Activated T-helper 1 cell treated with Interleukin-2 at 50 U/mL for 16 hours (primary cell): ENCODE results near the gene KCTD13.
"Not testable (repeated sequence)": the region's sequence is repeated elsewhere in the genome, so short reads cannot be mapped to it uniquely, and the experiment has no call there.

Experiments used
- DNase-seq: peaks from one replicate; pipeline ENCODE4 v3.0.0-alpha.2; 2020; ENCODE audit warnings: low read depth

KCTD13 gene

DNA sequence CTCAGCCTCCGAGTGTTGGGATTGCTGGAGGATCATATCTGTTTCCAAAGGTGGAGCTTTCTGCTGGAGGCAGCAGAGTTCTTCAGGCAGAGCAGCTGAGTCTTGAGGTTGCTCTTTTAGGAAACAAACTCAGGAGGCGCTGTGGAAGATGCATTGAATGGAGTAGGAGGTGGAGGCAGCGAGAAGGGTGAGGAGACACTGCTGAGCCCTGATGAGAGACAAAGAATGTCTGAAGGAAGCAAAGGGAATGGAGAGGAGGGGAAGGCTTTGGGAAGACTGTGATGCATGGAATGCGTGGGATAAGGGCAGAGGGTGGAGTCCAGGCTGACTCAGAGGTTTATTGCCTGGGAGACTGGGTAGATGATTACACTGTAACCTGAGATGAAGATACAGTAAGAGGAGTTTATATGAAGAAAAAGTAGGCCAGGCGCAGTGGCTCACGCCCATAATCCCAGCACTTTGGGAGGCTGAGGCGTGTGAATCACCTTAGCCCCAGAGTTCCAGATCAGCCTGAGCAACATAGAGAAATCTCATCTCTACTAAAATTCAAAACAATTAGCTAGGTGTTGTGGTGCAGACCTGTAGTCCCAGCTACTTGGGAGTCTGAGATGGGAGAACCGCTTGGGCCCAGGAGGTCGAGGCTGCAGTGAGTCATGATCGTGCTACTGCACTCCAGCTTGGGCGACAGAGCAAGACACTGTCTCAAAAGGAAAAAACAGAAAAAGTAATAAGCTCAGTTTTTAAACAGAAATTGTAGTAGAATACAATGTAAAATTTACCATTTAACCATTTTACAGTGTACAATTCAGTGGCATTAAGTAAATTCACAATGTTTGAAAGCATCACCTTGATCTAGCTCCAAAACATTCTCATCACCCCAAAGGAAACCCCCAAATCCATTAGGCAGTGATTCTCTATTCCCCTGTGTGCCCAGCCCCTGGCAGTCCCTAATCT is 18.1 kb upstream of the KCTD13 start:
- no peak for DNase-seq

DNA sequence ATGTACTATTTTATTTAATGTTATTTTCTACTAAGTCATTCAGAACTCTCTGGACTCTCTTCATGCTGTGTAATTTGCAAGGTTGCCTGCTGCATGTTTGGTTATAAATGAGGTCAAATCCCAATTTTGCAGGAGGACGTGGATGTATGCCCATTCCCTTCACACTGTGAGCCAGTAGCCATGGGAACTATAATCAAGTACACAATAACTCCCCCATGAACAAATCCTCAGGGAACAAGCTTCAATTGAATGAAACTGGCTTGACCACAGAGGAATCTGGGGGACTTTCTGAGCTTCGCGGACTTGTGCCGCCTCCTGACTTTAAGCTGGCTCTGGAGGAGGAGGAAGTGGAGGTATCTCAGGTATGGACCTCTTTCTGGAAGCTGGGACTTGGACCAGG is 14.6 kb upstream of the KCTD13 start:
- DNase-seq = no peak

DNA sequence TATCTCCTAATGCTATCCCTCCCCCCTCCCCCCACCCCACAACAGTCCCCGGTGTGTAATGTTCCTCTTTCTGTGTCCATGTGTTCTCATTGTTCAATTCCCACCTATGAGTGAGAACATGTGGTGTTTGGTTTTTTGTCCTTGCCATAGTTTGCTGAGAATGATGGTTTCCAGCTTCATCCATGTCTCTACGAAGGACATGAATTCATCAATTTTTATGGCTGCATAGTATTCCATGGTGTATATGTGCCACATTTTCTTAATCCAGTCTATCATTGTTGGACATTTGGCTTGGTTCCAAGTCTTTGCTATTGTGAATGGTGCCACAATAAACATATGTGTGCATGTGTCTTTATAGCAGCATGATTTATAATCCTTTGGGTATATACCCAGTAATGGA is 5.7 kb upstream of the KCTD13 start:
- DNase-seq = not testable (repeated sequence)

DNA sequence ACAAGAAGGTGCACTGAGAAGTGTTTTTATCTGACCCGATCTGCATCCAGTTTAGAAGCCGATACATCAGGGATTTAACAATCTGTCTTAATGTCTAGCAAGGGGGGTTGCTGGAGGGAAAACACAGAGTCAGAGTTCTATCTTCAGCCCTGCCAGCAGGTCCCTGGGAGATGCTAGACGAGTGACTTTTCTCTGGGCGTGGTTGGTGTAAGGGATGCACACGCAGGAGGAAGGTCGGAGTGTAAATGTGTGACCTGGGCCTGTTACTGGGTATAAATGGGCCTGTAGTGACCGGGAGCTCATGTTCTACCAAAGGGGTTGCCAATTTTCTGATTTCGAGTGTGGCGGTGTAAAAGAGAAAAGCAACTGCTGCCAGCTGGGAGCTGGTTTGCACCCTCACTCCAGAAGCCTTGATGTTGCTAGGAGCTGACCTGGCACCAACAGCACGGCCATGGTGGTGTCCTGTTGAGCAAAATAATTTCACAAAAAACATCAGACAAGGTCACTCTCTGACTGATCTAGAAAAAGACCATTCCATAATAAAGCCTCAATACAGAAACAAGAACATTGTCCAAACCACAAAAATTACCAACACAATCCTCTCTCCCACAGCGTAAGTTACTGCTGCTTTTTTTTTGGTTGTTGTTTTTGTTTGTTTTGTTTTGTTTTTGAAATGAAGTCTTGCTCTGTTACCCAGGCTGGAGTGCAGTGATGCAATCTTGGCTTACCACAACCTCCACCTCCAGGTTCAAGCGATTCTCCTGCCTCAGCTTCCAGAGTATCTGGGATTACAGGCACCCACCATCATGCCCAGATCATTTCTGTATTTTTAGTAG is 1.3 kb upstream of the KCTD13 start:
- no peak for DNase-seq

DNA sequence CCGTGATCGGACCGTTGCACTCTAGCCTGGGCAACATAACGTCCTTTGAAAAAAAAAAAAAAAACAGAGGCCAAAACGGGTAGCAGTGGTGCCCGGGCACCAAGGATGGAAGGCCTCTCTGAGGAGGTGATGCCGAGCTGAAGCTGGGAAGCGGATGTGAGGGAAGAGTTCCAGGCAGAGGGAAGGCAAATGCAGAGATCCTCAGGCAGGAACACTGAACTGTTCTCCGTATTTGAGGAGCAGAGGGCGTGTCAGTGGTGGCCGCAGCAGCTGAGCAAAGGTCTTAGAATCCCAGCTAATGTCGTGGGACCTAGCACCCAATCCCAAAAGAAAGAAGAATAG is 656 bp upstream of the KCTD13 start:
- no peak for DNase-seq

DNA sequence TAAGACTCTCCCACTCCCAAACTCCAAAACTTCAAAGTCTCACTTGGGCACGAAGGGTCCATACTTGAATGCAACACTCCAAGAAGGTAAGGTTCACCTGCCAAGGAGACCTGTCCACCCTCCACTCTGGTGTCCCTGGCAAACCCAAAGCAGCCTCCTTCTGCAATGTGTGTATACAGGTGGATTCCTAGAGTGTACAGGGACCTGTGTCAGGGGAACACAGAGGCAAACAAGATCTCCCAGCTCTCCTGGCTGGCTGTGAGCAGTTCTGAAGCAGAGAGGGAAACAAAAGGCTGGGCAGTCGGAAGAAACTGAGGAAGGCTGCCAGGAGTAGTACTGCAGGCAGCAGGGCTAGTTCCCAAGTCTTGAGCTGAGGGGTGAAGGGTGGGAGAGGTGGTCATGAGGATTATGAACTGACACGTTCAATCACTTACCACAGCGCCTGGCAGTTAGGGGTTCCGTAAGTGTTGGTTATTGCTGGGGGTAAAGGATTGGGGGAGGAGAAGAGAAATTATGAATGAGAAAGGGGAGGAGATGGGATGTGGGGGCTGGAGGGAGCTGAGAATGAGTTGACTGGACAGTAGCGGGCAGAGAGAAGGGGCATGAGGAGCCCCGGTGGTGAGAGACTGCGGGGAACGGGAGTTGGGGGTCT is 795 bp downstream of the KCTD13 start:
- DNase-seq = no peak

DNA sequence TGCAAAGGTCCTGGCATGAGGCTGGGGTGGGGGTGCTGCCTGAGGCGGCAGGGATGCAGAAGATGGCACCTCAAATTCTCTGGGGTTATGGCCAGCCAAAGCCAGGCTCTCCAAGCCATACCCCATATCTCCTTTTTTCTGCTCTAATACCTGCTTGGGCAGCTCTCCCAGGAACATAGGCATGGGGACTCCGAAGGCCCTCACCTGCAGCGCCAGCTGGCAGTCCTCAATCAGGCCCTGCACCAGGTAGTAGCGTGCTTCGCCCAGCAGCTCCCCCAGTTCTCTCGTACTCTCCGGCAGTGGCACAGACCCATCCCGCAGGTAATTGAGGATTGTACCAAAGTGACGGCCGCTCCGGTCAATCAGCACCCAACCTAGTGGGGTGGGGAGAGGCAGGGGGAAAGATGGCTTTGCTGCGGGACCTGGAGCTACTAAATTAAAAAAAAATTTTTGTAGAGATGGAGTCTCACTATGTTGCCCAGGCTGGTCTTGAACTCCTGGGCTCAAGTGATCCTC is 3.0 kb downstream of the KCTD13 start:
- DNase-seq = no peak

DNA sequence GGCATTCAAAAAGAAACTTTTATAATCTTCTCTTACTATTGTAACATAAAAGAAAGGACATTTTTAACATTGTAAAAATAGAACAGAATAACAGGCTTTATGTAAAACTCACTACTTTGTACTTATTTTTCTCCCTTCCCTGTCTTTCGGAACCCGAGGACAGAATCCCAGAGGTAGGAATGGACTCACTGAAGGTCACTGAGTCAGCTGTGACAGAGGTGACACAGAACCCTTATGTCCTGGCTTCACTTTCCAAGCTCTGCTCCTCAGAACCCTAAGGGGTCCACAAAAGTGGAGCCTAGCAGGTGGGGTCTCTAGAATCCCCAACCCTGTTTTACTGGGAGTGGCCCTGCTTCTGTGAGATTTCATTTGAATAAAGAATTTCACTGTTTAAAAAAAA is 3.7 kb downstream of the KCTD13 start:
- no peak for DNase-seq

DNA sequence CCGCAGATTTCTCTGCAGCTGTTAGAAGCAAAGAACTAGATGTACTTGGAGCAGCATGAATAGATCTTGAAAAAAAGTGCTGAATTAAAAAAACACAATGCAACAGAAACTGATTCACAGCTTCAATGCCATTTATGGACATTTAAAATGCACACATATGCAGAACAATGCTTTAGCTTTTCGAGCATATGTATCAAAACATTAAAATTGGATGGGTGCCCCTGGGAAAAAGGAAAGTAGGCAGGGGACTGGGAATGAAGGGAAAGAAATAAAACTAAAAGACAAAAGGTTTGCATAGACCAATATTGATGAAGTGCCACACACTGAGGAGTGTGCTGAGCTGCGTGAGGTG is 5.0 kb downstream of the KCTD13 start:
- DNase-seq = no peak

DNA sequence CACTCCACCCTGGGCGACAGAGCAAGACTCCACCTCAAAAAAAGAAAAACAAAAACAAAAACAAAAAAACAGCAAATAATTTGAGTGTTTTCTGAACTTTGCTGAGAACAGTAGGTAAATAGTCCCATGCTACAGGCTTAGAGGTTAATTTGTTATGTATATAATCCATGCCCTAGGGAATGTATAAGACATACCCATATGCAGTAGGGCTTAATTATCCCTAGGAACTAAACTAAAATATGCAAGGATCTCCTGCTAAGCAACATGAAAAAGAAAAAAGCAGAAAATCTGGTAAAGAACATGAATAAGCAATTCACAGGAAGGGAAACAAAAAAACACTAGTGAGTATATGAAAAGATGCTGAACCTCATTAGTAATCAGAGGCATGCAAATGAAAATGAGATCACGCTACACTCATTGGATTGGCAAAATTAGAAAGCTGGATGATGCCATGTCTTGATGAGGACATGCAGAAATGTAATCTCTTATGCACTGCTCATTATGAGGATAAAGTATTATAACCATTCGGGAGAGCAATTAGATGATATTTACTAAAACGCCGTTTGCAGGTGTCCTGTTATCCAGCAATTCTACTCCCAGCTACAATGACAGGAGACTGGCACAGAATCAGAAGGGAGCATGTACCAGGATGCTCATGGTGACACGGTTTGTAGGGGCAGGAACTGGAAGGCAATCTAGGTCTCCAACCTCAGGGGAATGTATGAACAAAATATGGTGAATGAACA is 5.6 kb downstream of the KCTD13 start:
- DNase-seq = no peak

DNA sequence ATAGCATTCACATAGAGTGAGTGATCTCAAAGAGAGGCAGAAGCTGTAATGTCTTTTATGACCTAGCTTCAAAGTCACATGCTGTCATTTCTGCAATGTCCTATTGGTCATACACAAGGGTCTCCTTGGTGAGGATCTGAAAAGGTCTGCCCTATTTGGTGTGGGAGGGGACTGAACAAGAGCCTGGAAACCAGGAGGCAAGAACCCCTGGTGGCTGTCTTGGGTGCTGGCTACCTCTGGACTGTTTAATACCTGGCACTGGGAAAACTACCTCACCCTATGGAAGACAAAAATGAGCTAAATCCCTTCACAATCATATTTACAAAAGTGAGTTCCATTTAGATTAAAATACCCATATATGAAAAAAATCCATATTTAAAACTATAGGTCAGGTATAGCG is 9.0 kb downstream of the KCTD13 start:
- DNase-seq = no peak

DNA sequence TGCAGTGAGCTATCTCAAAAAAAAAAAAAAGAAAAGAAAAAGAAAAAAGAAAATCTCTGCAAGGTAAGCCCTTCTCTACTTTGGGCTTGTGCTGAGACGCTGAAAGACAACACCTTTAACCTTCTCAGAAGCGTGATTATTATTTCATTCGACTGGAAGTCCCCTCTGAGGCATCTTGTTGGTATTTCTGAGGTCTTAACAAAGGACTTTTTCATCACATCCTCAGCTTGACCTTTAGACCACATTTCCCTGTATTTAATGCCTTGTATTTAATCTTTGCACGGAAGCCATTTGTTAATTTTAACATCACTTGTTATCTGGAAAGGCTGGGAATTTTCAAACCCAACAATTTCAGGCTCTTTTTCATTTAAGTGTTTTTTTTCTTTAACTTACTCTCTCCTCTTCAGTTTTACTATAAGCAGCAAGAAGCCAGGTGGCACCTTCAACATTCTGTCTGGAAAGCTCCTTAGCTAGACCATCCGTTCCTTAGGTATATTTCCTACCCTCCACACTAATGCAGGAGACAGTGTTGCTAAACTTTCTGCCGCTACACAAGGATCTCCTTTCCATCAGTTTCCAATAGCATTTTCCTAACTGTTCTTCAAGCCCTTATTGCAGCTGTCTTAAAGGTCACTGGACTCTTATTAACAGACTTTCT is 10.3 kb downstream of the KCTD13 start:
- DNase-seq = no peak

DNA sequence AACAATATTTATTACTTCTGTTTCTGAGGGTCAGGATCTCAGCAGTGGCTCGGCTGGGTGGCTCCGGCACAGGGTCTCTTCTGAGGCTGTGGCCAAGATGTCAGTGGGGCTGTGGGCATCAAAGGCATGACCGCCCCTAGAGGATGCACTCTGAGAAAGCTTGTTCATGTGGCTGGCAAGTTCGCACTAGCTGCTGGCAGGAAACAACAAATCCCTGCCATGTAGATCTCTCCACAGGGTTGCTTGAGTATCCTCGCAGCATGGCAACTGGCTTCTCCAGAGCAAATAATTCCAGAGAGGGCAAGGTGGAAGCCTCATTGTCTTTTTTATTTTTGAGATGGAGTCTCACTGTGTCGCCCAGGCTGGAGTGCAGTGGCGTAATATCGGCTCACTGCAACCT is 12.5 kb downstream of the KCTD13 start:
- DNase-seq = no peak

DNA sequence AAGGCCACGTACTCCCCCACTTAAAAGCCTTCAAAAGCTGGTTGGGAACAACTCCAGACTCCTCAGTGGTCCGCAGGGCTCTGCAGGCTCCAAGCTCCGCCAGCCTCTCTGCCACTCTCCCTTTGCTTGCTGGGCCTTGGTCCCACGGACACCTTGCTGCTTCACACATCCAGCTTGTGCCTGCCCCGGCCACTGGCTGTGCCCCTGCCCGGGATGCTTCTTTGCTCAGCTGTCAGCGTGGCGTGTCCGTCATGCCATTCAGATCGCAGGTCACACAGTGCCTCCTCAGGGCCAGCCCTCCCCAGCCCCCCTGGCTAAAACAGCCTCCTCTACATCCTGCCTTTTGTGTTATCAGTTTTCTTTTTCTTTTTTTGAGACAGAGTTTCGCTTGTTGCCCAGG is 13.9 kb downstream of the KCTD13 start:
- DNase-seq = no peak

DNA sequence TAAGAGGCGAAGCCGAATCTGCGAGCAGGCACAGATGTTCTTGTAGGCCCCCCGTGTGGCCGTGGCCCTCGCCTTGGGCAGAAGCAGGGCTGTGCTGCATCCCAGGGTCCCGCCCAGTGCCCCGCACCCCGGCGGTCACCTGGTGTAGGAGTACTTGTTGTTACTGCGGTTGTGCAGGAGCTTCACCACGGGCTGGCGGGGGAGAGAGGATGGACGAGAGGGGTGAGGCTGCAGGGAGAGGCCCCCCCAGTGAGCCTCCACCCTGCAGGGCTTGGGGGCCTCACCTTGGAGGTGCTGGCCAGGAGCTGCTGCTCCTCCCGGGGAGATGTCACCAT is 14.4 kb downstream of the KCTD13 start:
- DNase-seq = no peak

DNA sequence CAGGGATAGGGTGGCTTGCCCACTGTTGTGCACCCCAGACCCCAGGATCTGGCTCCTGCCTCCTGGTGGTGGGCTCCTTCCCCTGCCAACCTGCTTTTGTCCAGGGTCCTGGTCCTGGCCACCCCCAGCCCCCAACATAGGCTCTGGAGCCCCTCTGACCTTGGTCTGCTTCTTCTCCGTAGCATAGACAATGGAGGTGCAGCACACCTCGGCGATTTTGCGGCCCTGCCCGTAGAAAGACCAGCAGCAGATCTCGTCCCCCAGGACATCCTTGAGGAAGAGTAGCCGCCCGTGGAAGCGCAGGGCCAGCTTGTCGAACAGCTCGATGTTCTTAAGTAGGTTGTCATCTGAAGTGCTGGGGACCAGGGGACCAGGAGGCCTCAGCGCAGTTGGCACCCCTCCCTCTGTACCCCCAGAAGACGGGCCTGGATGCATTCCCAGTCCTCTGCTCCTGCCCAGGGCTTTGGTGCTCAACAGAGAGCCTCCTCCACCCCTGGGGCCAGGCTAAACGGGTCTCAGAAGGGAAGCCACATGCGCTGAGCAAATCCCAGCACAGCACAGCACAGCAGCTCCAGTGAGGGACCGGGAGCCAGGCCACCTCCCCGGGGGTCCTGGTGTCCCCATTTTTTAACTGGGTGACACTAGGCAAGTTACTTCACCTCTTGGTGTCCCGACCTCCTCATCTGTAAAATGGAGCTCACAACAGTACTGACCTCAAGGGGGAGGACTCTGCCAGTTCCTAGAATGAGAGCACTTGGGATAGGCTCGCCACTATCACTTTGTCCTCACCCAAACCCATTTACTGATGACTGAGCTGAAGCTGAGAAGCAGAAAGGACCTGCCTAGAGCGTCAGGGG is 15.0 kb downstream of the KCTD13 start:
- no peak for DNase-seq

DNA sequence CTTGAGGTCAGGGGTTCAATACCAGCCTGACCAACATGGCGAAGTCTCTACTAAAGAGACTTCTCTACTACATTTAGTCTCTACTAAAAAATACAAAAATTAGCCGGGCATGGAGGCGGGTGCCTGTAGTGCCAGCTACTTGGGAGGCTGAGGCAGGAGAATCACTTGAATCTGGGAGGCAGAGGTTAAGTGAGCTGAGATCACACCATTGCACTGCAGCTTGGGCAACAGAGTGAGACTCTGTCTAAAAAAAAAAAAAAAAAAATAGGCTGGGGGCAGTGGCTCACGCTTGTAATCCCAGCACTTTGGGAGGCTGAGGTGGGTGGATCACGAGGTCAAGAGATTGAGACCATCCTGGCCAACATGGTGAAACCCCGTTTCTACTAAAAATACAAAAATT is 16.2 kb downstream of the KCTD13 start:
- DNase-seq = not testable (repeated sequence)

DNA sequence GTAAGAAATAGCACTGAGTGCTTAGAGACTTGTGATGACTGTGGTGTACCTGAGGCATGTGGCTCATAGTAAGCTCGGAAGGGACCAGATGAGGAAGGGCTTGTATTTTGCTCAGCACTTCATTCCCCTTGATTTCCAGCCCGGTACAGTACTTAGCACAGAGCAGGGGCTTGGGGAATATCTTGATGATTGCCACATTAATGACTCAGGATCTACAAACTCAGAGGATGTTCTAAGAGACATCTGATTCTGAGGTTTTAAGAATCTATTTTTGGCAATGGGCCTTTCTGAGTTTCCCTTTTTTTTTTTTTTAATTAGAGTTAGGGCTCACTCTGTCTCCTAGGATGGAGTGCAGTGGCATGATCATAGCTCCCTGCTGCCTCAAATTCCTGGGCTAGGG is 16.6 kb downstream of the KCTD13 start:
- DNase-seq = no peak

DNA sequence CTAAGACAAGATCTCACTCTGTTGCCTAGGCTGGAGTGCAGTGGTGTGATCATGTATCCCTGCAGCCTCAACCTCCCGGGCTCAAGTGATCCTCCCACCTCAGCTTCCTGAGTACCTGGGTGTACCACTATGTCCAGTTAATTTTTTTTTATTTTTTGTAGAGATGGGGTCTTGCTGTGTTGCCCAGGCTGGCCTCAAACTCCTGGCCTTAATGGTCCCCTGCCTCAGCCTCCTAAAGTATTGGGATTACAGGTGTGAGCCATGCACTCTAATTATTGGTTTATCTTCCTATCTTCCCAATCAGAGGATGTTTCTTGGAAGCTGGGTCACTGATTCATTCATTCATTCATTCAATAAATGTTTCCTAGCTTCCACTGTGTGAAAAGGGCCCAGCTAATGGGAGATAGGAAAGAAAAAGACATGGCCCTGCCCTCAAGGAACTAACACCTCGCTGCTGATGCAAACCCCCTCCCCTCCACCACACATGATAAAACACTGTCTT is 17.3 kb downstream of the KCTD13 start:
- DNase-seq = no peak

DNA sequence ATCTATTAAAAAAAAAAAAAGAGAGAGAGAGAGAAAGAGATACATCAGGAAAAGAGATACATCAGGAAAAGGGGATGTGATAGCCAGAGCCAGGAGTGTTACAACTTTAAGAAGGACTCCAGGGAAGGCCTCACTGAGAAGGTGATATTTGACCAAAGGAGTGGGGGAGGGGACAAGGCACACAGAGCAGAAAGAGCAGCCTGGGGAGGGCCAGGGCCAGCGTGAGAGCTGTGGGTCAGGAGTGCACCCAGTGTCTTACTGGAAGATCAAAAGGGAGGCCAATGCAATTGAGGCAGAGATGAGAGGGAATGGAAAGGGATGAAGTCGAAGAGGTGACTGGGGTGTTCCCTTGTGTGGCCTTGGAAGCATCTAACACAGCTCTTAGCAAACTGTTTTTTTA is 18.1 kb downstream of the KCTD13 start:
- no peak for DNase-seq
